Epithelial cell of prostate (primary cell): ENCODE data around the gene SH3RF3.

ENCODE experiments used
- DNase-seq: peaks from one replicate; pipeline ENCODE4 v3.0.0-alpha.2; 2011; ENCODE audit warnings: low read depth, low spot score
- H3K27ac ChIP-seq: fragments of 450-650 bp; 2 replicates; pipeline ENCODE4 v1.5.1; 2017; ENCODE audit warnings: mild to moderate bottlenecking

Gene SH3RF3

GRCh38 chr2:109231428-109231827 is 102.4 kb downstream of the SH3RF3 start:
- no peak overlapping the region for H3K27ac ChIP-seq

GRCh38 chr2:109231996-109232705 is 103.1 kb downstream of the SH3RF3 start:
- DNase-seq: no peak
- H3K27ac ChIP-seq: no peak overlapping the region

More at GRCh38 chr2:109231428-109231827, 102.4 kb downstream of the SH3RF3 start:
- no peak for DNase-seq

- H3K27ac ChIP-seq: no peak overlapping the region
- DNase-seq: no peak
Measured at GRCh38 chr2:109232909-109233308, 103.9 kb downstream of the SH3RF3 start.

- no peak for DNase-seq
- no peak overlapping the region for H3K27ac ChIP-seq
Measured at GRCh38 chr2:109233643-109234042, 104.6 kb downstream of the SH3RF3 start.

GRCh38 chr2:109234355-109234754 is 105.3 kb downstream of the SH3RF3 start:
- DNase-seq: no peak
- no peak overlapping the region for H3K27ac ChIP-seq

- DNase-seq: no peak
Measured at GRCh38 chr2:109236147-109236546, 107.1 kb downstream of the SH3RF3 start.

GRCh38 chr2:109237792-109238191 is 108.8 kb downstream of the SH3RF3 start:
- H3K27ac ChIP-seq: no peak overlapping the region
- no peak for DNase-seq

More at GRCh38 chr2:109236147-109236546, 107.1 kb downstream of the SH3RF3 start:
- no peak overlapping the region for H3K27ac ChIP-seq

GRCh38 chr2:109238580-109238979 is 109.6 kb downstream of the SH3RF3 start:
- no peak overlapping the region for H3K27ac ChIP-seq

GRCh38 chr2:109239720-109240119 is 110.7 kb downstream of the SH3RF3 start:
- H3K27ac ChIP-seq: no peak overlapping the region
- peak; percentile 41 for DNase-seq

More at GRCh38 chr2:109238580-109238979, 109.6 kb downstream of the SH3RF3 start:
- DNase-seq: no peak

- no peak for DNase-seq
- peak overlapping the region; percentile 60 for H3K27ac ChIP-seq
Measured at GRCh38 chr2:109242210-109242653, 113.2 kb downstream of the SH3RF3 start.

- DNase-seq: peak; percentile 60
Measured at GRCh38 chr2:109242654-109243331, 113.8 kb downstream of the SH3RF3 start.

GRCh38 chr2:109243526-109244303 is 114.7 kb downstream of the SH3RF3 start:
- peak overlapping the region; percentile 60 for H3K27ac ChIP-seq
- DNase-seq: no peak

More at GRCh38 chr2:109242654-109243331, 113.8 kb downstream of the SH3RF3 start:
- peak overlapping the region; percentile 60 for H3K27ac ChIP-seq

- no peak for DNase-seq
- no peak overlapping the region for H3K27ac ChIP-seq
Measured at GRCh38 chr2:109244304-109244582, 115.2 kb downstream of the SH3RF3 start.

- no peak for DNase-seq
- H3K27ac ChIP-seq: no peak overlapping the region
Measured at GRCh38 chr2:109244750-109245382, 115.9 kb downstream of the SH3RF3 start.

- no peak for DNase-seq
- no peak overlapping the region for H3K27ac ChIP-seq
Measured at GRCh38 chr2:109246176-109246575, 117.2 kb downstream of the SH3RF3 start.

GRCh38 chr2:109246616-109247015 is 117.6 kb downstream of the SH3RF3 start:
- H3K27ac ChIP-seq: no peak overlapping the region

GRCh38 chr2:109247340-109247739 is 118.3 kb downstream of the SH3RF3 start:
- H3K27ac ChIP-seq: no peak overlapping the region
- DNase-seq: no peak

More at GRCh38 chr2:109246616-109247015, 117.6 kb downstream of the SH3RF3 start:
- no peak for DNase-seq

GRCh38 chr2:109247812-109248211 is 118.8 kb downstream of the SH3RF3 start:
- no peak for DNase-seq
- no peak overlapping the region for H3K27ac ChIP-seq

GRCh38 chr2:109248590-109248989 is 119.6 kb downstream of the SH3RF3 start:
- no peak overlapping the region for H3K27ac ChIP-seq
- DNase-seq: no peak

GRCh38 chr2:109253217-109253616 is 124.2 kb downstream of the SH3RF3 start:
- no peak overlapping the region for H3K27ac ChIP-seq
- DNase-seq: no peak
